ENCODE data around the gene RNF213.

- TF ChIP-seq GATA2 (IDR thresholded peaks at IDR 0.05; ENCODE audit: low read depth, low read length) (no peak), GATA3 (IDR thresholded peaks at IDR 0.05; ENCODE audit: low read depth, low read length) (no peak)
Observed at GRCh38 chr17:80367503-80367902, 106.9 kb downstream of the RNF213 start.
